BE2C (cell line): ENCODE measurements around the gene BICD1.
"Not testable (repeated sequence)": the region's sequence is repeated elsewhere in the genome, so short reads cannot be mapped to it uniquely, and the experiment has no call there.

Source experiments
- DNase-seq: peaks from one replicate; pipeline ENCODE4 v3.0.0-alpha.2; 2020
- H3K27me3 ChIP-seq: fragments of 250-450 bp; sonication (Bioruptor Pico); 2 replicates; pipeline ENCODE4 v1.5.1; 2020; ENCODE audit warnings: mild to moderate bottlenecking
- H3K36me3 ChIP-seq: fragments of 250-450 bp; sonication (Bioruptor Pico); 2 replicates; pipeline ENCODE4 v1.5.1; 2020; ENCODE audit warnings: mild to moderate bottlenecking
- H3K4me1 ChIP-seq: fragments of 250-450 bp; sonication (Bioruptor Pico); 2 replicates; pipeline ENCODE4 v1.5.1; 2020
- H3K4me3 ChIP-seq: 2 replicates; pipeline ENCODE4 v1.5.1; 2011; ENCODE audit warnings: low read depth, low read length
- H3K9me3 ChIP-seq: fragments of 250-450 bp; sonication (Bioruptor Pico); 2 replicates; pipeline ENCODE4 v1.5.1; 2020
- CTCF ChIP-seq: IDR thresholded peaks from 2 replicates; pipeline ENCODE4 v1.5.1; 2012; ENCODE audit warnings: mild to moderate bottlenecking, low read depth, low read length

Gene BICD1

GRCh38 chr12:32091696-32092095 lies 15.0 kb upstream of the BICD1 start:
- H3K4me3 ChIP-seq = no peak overlapping the region
- peaks cover 28% of the 10 kb centered on the region for H3K4me1 ChIP-seq
- no peaks in the 10 kb centered on the region for H3K9me3 ChIP-seq
- no peaks in the 10 kb centered on the region for H3K27me3 ChIP-seq
- H3K36me3 ChIP-seq = no peaks in the 10 kb centered on the region
- no peak for TF ChIP-seq CTCF
- DNase-seq = no peak

- DNase-seq = no peak
Observed at GRCh38 chr12:32098112-32098511, 8.5 kb upstream of the BICD1 start.

GRCh38 chr12:32099275-32099674 lies 7.4 kb upstream of the BICD1 start:
- not testable (repeated sequence) for DNase-seq, H3K9me3 ChIP-seq

More at GRCh38 chr12:32098112-32098511, 8.5 kb upstream of the BICD1 start:
- Histone ChIP-seq H3K36me3 (no peaks in the 10 kb centered on the region), H3K27me3 (no peaks in the 10 kb centered on the region), H3K9me3 (no peaks in the 10 kb centered on the region), H3K4me1 (peaks cover 5% of the 10 kb centered on the region; the same call in 1 of the 2 replicates), H3K4me3 (no peak overlapping the region)
- TF ChIP-seq CTCF = no peak

GRCh38 chr12:32100361-32100760 lies 6.3 kb upstream of the BICD1 start:
- Histone ChIP-seq H3K4me3 (no peak overlapping the region), H3K27me3 (no peaks in the 10 kb centered on the region), H3K36me3 (no peaks in the 10 kb centered on the region), H3K4me1 (peaks cover 5% of the 10 kb centered on the region; the same call in 1 of the 2 replicates), H3K9me3 (no peaks in the 10 kb centered on the region)
- no peak for TF ChIP-seq CTCF
- DNase-seq = no peak

More at GRCh38 chr12:32099275-32099674, 7.4 kb upstream of the BICD1 start:
- H3K4me3 ChIP-seq, H3K4me1 ChIP-seq, H3K27me3 ChIP-seq, H3K36me3 ChIP-seq: not testable (repeated sequence)

- Histone ChIP-seq H3K27me3 (no peaks in the 10 kb centered on the region), H3K36me3 (no peaks in the 10 kb centered on the region)
Observed at GRCh38 chr12:32100888-32101287, 5.8 kb upstream of the BICD1 start.

GRCh38 chr12:32102234-32102633 lies 4.4 kb upstream of the BICD1 start:
- Histone ChIP-seq H3K27me3 (no peaks in the 10 kb centered on the region), H3K36me3 (no peaks in the 10 kb centered on the region), H3K4me3 (no peak overlapping the region), H3K4me1 (peaks cover 5% of the 10 kb centered on the region; the same call in 1 of the 2 replicates), H3K9me3 (no peaks in the 10 kb centered on the region)
- no peak for DNase-seq
- TF ChIP-seq CTCF = no peak

More at GRCh38 chr12:32100888-32101287, 5.8 kb upstream of the BICD1 start:
- peaks cover 5% of the 10 kb centered on the region; the same call in 1 of the 2 replicates for H3K4me1 ChIP-seq
- DNase-seq = no peak
- no peak for TF ChIP-seq CTCF
- H3K4me3 ChIP-seq = no peak overlapping the region
- H3K9me3 ChIP-seq = no peaks in the 10 kb centered on the region
